Measurements from ENCODE around the gene GRID1.

The GRID1 gene

DNA sequence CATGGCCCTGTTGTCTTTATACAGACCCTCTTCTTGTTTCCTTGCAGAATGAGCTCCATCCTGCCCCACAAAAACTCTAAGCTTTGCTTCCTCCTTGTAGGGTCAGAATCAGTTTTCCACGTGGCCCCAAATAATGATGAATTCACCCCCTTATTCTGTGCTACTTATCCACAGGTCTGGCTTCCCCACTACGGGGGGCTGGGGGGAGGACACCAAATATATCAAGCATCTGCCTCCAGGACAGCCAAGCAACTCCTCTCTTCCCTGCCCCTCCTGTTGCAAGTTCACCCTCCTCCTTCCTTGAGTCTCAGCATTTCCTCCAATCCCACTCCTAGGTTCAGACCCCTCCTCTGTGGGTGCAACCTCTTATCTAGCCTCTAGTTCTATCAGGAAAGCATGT lies 743.3 kb downstream of the GRID1 start:
- no peak for DNase-seq (ENCODE audit: low read depth, low spot score)

GRCh38 chr10:85622425-85622824 lies 744.2 kb downstream of the GRID1 start:
- DNase-seq (ENCODE audit: low read depth, low spot score): no peak

GRCh38 chr10:85621562-85621961 lies 745.0 kb downstream of the GRID1 start:
- DNase-seq (ENCODE audit: low read depth, low spot score): no peak

- no peak for DNase-seq (ENCODE audit: low read depth, low spot score)
These were observed 745.8 kb downstream of the GRID1 start for GRCh38 chr10:85620807-85621206.

DNA sequence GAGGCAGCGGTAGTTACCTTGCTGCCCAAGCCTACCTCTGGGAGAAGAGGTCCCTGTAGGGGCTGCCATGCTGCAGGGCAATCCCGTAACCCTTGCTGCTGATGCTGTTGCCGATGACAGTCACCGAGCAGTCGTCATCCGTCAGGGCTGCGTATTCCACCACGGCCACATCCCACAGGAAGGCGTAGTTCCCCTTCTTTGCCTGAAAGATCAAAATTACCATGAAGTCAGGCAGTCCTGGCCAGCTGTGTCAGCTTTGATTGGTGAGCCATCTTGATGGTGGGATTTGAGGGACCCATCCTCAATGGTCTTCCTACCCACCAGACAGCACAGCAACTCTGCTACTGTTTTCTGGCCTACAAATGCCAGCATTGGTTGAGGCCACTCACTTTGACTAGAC lies 746.8 kb downstream of the GRID1 start:
- DNase-seq (ENCODE audit: low read depth, low spot score): no peak

GRCh38 chr10:85618841-85619240 lies 747.8 kb downstream of the GRID1 start:
- no peak for DNase-seq (ENCODE audit: low read depth, low spot score)

DNA sequence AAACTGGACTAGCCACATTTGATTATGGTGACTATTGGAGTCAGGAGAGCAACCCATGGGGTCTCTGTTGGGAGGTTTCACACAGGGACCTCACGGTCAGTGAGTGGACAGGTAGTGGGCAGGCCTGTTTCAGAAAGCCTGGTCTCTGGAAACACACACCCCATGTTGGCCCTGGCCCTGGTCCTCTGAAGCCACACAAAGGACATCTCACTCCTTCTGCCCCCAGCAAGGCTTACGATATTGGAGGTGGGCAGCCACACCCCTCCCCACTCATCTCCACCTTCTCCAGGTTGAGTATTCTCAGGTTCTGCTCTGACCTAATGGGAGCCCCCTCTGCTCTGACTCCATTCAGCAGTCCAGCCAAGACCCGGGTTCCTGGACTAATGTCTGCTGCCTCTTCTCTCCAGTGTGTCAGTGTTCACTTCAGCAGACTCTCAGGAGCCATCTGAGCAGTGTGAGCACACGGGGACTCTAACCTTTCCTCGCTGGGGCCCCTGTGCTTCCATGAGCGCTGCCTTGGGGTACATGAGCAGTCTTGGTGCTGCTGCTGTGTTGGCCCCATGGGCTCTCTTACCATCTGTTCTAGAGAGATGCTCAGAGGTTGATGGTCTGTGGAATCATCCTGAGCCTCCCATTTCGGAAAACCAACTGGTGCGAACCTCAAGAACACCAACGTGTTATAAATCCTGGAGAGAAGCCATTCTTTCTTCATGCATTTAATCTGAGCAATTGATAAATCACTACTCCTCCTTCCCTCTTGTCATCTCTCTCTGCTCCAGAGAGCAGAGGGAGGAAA lies 748.6 kb downstream of the GRID1 start:
- DNase-seq (ENCODE audit: low read depth, low spot score): no peak

DNA sequence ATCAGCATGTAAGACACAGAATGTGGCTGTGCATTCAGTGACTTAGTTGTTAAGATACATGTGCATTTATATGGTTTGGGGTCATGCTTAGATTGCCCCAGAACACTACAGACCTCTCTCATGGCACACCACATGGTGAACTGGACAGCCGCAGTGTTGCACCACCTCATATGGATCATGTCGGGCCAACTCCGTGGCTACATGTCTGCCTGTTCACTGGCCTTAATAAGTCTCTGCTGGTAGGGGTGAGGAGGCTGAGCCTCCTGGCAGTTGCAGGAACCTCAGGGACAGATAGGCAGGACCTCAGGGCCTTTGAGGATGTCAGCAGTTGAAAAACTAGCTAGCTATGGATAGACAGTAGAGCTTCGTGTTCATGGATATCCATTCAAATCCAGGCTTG lies 751.0 kb downstream of the GRID1 start:
- no peak for DNase-seq (ENCODE audit: low read depth, low spot score)

GRCh38 chr10:85614981-85615380 lies 751.6 kb downstream of the GRID1 start:
- no peak for DNase-seq (ENCODE audit: low read depth, low spot score)

- DNase-seq (ENCODE audit: low read depth, low spot score): no peak
These were observed 752.0 kb downstream of the GRID1 start for GRCh38 chr10:85614566-85614965.

- no peak for DNase-seq (ENCODE audit: low read depth, low spot score)
These were observed 753.2 kb downstream of the GRID1 start for GRCh38 chr10:85613391-85613790.

DNA sequence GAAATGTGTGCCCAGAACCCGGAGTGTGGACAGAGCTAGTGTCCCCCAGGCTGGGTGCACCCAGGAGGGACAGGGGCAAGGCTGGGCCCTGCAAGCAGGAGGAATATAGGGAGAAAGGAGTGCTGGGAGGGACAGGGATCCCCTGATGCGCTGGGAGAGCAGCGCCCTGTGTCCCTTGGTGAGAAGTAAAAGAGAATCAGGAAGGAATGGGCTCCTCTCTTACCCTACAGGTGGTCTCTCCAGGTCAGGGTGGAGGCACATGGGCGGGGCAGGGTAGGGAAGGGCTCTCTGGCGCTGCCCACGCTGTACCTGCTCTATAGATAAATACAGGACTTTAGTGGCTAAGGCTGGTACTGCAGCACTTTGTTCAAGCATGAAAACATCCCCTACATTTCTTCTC lies 753.8 kb downstream of the GRID1 start:
- no peak for DNase-seq (ENCODE audit: low read depth, low spot score)

- no peak for DNase-seq (ENCODE audit: low read depth, low spot score)
These were observed 754.2 kb downstream of the GRID1 start for GRCh38 chr10:85612378-85612775.

- DNase-seq (ENCODE audit: low read depth, low spot score): no peak
These were observed 754.7 kb downstream of the GRID1 start for GRCh38 chr10:85611746-85612377.

- DNase-seq (ENCODE audit: low read depth, low spot score): no peak
These were observed 755.4 kb downstream of the GRID1 start for GRCh38 chr10:85611093-85611740.

GRCh38 chr10:85610381-85611092 lies 756.1 kb downstream of the GRID1 start:
- no peak for DNase-seq (ENCODE audit: low read depth, low spot score)

GRCh38 chr10:85609509-85609908 lies 757.1 kb downstream of the GRID1 start:
- no peak for DNase-seq (ENCODE audit: low read depth, low spot score)

GRCh38 chr10:85608706-85609105 lies 757.9 kb downstream of the GRID1 start:
- DNase-seq (ENCODE audit: low read depth, low spot score): no peak

GRCh38 chr10:85607043-85607695 lies 759.4 kb downstream of the GRID1 start:
- DNase-seq (ENCODE audit: low read depth, low spot score): no peak

- DNase-seq (ENCODE audit: low read depth, low spot score): no peak
These were observed 760.2 kb downstream of the GRID1 start for GRCh38 chr10:85606401-85606800.

DNA sequence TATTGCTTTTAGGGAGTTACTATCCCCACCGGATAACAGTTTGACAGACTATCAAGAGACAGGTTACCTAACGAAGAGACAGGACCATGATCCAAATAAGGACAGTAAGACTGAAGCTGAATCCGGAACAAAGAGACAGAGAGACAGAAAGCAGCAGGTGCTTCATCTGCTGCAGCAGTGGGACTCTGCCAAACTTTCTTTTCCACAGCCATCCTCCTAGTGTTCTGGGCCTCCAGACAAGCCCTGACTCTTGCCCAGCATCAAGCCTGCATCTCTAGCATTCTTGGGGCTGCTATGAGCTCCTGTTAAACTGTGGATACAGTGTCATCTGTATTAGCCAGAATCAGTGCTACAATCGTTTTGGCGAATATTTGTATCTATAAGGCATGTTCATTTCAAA lies 761.7 kb downstream of the GRID1 start:
- DNase-seq (ENCODE audit: low read depth, low spot score): no peak
